ENCODE data around the gene VPS36. TPM values are rescaled to one million over a fixed set of nuclear protein-coding genes. Genes with fewer than 3 reads are reported as not detected.
"Not testable (repeated sequence)": the region's sequence is repeated elsewhere in the genome, so short reads cannot be mapped to it uniquely, and the experiment has no call there.

VPS36 gene
- total RNA-seq, 1 donor, result 25.9 TPM

DNA sequence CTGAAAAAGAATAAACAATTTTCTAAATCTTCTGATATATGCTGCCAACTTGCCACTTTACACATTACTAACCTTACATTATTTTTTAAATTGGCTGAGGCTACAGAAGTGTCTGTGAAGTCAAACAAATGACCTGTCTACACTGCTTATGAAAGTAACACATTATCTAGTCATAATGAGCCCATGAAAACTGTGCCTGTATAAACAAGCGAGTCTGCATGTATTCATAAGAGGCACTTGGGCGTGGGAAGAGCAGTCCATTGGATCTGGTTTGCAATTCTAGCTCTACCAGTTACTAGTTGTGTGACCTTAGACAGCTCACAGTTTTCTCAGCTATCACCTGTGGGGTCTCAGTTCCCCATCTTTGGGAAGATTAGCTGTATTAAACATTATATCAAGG lies 3.1 kb downstream of the VPS36 start:
- no peak for DNase-seq (ENCODE audit: low read depth in 2 of 3, low spot score in 2 of 3)

DNA sequence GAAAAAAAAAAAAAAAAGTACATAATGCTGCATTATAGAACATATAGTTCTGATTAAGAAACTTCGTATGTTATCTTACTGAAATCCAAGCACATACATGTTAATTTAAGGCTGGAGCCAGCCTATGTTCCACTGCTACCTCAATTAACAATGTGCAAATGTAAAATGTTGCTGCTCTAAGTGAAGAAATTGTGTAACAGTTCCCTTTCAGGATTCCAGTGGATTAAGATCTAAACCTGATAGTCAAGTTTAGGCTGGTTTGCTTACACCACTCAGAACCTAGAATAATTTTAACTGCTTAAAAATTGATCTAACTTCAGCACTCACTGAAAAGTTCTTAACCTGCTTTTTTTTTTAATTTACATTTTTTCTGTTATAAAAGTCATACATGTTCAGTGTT lies 4.2 kb downstream of the VPS36 start:
- no peak for DNase-seq (ENCODE audit: low read depth in 2 of 3, low spot score in 2 of 3)

DNA sequence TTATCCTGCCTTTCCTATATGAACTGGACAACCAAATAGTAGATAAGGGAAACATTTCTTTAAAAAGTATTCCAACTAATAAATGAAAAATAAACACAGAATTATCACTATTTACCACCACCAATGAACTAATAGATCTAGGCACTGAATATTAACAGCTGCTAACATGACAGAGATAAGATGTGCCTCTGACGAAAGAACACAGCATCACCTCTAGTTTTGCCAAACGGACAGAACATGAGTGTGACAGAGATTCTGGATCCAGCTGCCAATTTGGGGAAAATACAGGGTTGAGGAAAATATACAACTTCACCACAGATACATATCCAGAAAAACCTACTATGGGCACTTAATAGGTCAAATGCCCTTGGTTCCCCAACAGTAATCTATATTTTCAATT lies 18.0 kb downstream of the VPS36 start:
- DNase-seq (ENCODE audit: low read depth in 2 of 3, low spot score in 2 of 3), result no peak

DNA sequence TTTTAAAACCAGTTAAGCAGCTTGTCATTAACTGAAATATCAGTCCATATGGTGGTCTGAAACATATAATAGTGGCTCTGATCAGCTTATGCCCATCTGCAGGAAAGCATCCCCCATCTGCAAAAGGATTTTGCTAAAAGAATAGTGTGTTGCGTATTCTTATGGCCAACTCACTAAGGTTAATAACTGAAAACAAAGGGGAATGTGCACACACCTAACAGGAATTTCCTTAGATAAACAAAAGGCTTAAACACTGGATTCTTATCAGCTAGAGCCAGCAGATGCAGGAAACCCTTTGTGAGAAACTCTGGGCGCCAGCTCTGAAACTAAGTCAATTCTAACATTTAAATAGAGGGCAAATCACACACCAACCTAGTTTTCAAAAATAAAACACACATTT lies 22.1 kb downstream of the VPS36 start:
- peak in 1 of 3 donors; percentile 39 for DNase-seq (ENCODE audit: low read depth in 2 of 3, low spot score in 2 of 3)

DNA sequence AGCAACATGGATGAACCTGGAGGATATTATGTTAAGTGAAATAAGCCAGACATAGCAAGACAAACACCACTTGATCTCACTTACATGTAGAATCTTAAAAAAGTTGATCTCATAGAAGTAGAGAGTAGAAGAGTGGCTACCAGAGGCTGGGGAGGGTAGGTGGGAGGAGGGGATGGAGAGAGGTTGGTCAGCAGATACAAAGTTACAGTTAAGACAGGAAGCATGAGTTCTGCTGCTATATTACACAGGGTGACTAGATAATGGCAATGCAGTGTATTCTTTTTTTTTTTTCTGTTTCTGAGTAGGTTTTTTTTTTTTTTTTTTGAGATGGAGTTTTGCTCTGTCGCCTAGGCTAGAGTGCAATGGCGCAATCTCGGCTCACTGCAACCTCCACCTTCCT lies 29.2 kb downstream of the VPS36 start:
- no peak for DNase-seq (ENCODE audit: low read depth in 2 of 3, low spot score in 2 of 3)

DNA sequence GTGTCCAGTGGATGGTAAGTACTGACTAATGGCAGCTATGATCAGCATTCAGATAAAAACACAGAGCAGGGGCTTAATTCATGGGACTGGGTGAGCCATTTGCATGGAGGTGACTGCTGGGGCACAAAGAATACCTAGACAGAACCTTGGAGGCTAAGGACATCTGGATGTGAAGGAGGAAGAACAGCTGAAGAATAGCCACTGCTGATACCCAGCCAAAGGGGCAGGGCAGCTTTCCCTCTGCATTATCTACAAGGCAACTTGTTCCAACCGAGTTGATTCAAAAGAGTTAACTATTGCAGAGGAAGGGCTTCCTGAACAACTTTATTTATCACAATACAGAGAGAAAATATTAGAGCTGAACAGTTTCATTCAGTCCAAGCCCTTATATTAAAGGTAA lies 31.4 kb downstream of the VPS36 start:
- DNase-seq (ENCODE audit: low read depth in 2 of 3, low spot score in 2 of 3), result no peak

DNA sequence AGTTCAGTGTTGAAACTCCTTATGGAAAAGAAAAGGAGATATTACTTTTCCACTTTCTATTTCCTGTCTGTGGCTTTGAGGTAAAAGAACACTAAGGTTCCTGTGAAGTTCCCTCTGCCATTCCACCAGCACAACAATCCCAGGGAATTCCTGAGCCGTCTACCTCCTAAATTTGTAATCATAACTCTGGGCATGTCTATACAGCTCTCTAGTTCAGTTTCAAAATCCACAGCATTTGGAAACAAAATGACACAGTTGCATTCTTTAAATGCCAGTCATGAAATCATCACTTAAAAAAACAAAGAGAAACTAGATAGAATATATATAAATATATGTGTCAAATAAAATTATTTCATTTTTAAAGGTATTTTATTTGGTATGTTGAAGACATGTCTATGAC lies 35.5 kb downstream of the VPS36 start:
- DNase-seq (ENCODE audit: low read depth in 2 of 3, low spot score in 2 of 3), result no peak

DNA sequence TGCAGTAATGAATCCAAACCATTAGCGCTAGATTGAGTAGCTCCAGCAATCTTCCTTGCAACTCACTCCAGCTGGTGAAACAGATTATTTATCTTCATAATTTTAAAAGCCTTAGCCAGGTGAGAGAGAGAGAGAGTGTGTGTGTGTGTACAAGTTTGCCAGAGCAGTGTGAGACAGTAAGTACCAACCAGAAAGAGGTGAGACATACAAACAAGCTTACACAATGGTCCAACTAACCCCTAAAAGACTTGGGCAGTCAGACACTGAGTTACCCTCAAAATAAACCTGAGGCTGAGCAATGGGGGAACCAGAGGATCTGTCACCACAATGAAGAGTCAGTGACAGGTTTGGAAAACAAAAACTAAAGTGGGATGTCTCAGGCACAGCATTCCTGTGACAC lies 36.4 kb downstream of the VPS36 start:
- DNase-seq (ENCODE audit: low read depth in 2 of 3, low spot score in 2 of 3), result no peak

DNA sequence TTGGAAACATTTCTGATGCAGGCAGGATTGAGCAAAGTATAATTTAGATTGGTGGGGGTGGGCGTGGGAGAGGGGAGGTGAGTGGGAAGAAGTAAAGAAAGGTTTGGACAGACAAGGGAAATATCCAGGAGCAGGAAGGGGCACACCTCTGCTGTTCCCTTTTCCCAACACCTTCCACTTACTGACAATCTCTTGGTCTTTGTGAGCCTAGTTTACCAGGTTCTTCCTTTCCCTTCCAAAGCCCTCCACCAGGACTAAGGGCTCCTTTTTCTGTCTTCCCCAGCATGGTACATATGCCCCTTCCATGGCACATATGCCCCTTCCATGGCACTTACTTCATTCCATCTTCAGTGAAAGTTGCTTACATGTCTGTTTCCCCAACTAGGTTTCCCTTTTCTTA lies 38.3 kb downstream of the VPS36 start:
- no peak for DNase-seq (ENCODE audit: low read depth in 2 of 3, low spot score in 2 of 3)

DNA sequence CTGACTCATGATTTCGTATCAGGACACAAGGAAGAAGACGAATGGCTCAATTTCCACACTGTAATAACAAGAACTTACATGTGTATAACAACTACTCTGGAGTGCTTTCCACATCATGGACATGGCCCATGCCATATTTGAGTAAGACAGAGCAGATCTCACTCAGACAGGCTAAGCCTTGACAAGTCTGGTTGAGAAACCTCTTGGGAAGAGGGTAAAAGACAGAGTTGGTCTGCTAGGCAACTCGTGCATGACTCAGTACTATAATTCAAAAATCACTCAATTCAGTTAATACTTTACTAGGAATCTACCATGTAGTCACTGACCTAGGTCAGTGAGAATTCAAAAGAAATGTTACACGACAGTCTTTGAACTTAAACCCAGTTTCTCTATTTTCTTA lies 38.8 kb downstream of the VPS36 start:
- no peak for DNase-seq (ENCODE audit: low read depth in 2 of 3, low spot score in 2 of 3)

DNA sequence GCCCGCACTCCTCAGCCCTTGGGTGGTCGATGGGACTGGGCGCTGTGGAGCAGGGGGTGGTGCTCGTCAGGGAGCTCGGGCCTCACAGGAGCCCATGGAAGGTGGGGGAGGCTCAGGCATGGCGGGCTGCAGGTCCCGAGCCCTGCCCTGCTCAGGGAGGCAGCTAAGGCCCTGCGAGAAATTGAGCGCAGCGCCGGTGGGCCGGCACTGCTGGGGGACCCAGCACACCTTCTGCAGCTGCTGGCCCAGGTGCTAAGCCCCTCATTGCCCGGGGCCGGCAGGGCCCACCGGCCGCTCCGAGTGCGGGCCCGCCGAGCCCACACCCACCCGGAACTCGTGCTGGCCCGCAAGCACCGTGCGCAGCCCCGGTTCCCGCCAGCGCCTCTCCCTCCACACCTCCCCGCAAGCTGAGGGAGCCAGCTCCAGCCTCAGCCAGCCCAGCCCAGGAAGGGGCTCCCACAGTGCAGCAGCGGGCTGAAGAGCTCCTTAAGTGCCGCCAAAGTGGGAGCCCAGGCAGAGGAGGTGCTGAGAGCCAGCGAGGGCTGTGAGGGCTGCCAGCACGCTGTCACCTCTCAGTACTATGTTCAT lies 42.3 kb downstream of the VPS36 start:
- not testable (repeated sequence) for DNase-seq (ENCODE audit: low read depth in 2 of 3, low spot score in 2 of 3)

DNA sequence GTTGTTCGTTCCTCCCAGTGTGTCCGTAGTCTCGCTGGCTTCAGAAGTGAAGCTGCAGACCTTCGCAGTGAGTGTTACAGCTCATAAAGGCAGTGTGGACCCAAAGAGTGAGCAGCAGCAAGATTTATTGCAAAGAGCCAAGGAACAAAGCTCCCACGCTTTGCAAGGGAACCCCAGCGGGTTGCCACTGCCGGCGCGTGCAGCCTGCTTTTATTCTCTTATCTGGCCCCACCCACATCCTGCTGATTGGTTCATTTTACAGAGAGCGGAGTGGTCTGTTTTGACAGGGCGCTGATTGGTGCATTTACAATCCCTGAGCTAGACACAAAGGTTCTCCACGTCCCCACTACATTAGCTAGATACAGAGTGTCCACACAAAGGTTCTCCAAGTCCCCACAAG lies 43.0 kb downstream of the VPS36 start:
- DNase-seq (ENCODE audit: low read depth in 2 of 3, low spot score in 2 of 3), result not testable (repeated sequence)

DNA sequence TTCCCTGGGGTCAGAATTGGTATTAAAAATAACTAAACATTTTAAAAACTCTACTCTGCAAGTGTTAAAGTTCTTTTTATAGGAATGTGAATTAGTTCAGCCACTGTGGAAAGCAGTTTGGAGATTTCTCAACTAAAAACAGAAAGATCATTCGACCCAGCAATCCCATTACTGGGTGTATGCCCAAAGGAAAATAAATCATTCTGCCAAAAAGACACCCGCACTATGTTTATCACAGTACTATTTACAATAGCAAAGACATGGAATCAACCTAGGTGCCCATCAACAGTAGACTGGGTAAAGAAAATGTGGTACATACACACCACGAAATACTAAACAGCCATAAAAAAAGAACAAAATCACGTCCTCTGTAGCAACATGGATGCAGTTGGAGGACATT lies 43.8 kb downstream of the VPS36 start:
- no peak for DNase-seq (ENCODE audit: low read depth in 2 of 3, low spot score in 2 of 3)

DNA sequence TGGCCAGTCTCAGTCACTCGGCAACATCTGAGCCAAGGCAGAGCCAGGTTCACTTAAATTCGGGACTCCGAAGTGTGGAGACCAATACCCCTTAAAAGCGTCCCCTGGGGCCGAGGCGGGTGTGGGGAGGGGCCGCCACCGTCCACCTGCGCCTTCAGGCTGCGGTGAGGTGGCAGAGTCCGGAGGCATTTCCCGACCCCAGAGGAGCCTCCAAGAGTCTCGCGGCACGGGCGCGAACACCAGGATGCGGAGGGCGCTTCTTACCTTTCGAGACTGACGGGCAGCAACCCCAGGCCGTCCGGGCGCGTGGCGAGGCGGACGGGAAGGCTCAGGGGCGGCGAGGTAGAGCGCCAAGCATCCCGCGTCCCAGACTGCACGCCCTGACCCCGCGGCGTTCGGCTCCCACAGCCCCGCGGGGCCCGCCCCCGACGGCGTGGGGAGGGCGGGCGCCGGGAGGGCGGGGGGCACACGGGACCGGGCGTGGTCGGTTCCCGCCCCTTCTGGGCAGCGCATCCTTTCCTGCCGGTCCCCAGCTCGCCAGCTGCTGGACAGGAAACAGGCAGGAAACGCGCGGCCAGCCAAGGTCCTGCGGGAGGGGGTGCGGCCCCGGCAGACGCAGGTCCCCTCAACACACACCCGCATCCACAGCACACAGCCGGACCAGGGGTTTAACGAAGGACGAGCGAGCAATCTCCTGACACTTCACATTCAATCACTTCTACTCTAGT lies 44.5 kb downstream of the VPS36 start, which contains the start of gene THSD1:
TSS of gene THSD1 (minus strand) at position 406 of the 728 bp plus-strand sequence. CDS start 3,572 bp downstream, outside the sequence.
- DNase-seq (ENCODE audit: low read depth in 2 of 3, low spot score in 2 of 3), result peak in 1 of 3 donors; percentile 8

DNA sequence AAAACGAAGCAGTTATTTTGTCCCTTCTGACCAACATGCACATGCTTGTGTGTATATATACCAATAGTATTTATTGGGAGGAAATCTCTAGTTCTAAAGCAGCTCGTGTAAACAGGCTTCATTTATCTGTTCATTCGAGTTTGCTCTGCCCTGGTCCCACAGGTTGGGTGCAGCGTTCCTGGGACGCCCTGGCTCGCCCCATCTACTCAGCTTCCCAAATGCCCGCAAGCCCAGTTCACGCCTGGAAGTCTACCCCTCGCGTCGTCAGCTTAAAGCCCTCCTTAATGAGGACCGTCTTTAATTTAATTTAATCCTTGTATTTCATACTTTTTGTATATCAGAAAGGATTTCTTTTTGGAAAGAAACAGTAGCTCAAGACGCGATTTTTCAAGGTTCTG lies 45.1 kb downstream of the VPS36 start:
- DNase-seq (ENCODE audit: low read depth in 2 of 3, low spot score in 2 of 3), result no peak

DNA sequence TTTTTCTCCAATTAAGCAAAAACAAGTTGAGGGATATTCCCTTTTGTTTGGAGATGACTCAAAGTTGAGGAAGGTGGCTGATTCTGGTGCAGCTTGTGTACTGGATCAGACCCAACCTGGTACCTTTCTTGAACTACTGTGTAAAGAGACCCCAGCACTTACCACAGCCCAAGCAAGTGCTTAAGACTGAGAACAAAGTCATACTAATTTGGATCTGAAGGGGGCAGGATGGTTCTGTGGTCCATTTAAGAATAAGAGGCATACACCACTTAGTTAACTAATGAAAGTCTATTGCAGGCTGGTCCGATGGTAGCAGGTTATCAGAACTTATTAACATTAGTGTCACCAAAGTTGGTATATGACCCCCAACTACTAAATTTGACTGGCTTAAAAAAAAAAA lies 50.7 kb downstream of the VPS36 start:
- DNase-seq (ENCODE audit: low read depth in 2 of 3, low spot score in 2 of 3), result peak in 1 of 3 donors; percentile 28

DNA sequence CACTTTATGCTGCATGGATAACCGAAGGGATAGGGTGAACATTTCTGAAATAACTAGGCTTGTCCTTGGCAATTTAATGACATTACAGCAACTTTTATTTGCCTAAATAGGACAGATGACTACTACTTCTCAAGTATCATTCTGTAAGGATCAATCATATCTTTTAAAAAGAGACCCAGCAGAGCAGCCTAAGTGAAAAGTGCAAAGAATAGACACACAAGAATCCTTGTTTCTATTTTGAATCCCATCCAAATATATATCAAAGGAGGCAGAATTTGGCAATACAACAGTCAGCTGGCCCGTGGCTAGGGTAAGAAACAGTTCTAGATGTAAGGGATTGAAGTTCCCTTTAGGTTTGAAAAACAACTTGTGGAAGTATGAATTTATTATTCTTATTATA lies 51.4 kb downstream of the VPS36 start:
- no peak for DNase-seq (ENCODE audit: low read depth in 2 of 3, low spot score in 2 of 3)

DNA sequence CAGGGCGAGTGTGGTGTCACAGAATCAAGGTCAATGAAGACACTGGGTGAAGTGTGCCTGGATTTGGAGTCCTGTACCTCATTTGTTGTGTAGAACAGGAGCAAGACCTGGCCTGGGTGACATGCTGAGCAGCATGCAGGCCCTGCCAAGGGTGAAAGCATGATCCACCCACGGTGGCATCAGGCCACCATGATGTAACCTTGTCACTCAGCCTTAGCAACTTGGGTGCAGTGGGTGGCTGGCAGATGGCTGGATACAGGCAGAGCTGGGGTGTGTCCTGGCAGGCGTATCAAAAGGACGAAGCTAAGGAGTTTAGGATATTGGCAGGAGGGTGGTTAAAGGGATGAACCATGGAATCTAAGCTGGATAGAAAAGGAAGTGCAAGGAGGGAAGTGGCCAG lies 54.7 kb downstream of the VPS36 start:
- DNase-seq (ENCODE audit: low read depth in 2 of 3, low spot score in 2 of 3), result no peak

DNA sequence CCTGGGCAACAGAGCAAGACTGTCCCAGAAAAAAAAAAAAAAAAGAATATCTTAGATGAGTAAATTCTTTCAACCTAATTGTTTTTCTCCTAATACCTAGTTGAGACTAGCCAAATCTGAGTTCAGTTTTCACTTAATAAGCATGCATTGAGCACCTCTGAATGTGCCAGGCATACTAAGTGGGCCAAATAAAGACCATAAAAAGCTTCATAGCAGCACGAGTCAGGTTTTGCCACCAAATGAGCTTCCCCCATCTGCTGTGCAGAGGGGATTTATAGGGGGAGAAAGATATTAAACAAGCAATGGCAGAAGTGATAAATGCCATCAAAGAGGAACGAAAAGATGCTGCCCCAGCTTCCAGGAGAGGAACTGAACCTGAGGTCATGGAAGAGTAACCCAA lies 55.8 kb downstream of the VPS36 start:
- no peak for DNase-seq (ENCODE audit: low read depth in 2 of 3, low spot score in 2 of 3)

DNA sequence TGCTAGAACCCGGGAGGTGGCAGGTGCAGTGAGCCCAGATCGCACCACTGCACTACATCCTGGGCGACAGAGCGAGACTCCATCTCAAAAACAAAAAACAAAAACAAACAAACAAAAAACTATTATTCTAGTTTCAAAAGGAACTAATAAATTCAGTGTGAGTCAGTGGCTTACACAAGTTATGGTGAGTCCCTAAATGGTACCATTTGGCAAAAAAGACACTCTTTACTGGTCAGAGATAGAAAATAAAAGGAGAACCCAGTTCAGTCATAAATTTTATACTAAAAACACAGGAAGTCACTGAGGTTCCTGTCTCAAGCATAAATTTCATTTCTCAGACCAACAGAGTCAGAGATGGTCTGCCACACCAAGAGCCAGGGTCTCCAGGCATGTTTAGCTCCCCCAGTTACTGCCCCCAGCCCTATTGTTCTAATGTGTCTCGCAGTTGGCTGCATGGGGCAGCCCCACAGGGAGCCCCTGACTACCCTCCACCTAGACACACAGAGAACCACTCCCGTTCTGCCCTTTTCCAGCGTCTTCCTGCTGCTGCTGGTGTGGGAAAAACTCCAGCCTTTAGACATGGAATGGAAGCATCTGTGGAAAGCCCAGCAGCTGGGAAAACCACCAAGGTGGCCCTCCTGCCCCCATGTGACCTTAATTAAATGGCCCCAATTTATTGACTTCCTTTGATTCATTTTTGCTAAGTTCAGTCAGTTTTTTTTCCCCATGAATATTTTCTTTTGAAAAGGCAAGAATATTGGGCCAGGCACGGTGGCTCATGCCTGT lies 56.7 kb downstream of the VPS36 start:
- DNase-seq (ENCODE audit: low read depth in 2 of 3, low spot score in 2 of 3), result no peak

DNA sequence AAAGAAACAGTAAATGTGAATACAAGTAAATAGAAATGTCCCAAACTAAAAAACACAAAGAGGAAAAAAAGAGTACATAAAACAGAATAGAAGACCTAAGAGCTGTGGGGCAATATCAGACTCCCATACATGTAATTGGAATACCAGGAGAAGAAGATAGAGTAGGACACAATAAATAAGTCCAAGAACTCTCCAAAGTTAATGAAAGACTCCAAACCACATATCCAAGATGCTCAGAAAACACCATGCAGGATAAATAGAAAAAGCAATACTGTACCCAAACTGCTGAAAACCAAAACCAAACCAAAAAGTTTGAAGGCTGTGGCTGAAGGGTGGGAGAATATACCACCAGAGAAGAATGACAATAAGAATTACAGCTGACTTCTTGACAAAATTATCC lies 62.7 kb downstream of the VPS36 start:
- DNase-seq (ENCODE audit: low read depth in 2 of 3, low spot score in 2 of 3), result no peak

DNA sequence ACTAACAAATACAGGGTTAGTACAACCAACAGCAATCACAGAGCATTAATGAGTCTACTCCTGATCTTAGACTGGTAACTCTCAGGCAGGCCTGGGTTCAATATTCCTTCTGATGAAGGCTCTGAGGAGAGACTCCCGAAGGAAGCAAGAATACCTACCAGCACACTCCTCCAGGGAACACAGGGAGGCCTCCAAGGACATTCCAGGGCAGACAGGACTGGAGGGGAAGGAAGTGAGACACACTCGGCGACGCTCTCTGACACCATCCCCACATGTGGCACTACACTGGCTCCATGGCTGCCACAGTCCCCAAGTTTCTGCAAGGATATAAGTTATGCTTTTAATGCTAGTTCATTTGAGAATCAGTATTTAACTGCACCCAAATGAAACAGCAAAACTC lies 64.6 kb downstream of the VPS36 start:
- no peak for DNase-seq (ENCODE audit: low read depth in 2 of 3, low spot score in 2 of 3)

All from hematopoietic multipotent progenitor cell (in vitro differentiated cells).